Stomach (tissue), 9 donors: ENCODE measurements around the gene EFNA4. TPM values are rescaled to one million over a fixed set of nuclear protein-coding genes. Genes with fewer than 3 reads are reported as not detected.

ENCODE experiments used
- DNase-seq, 2 donors: peaks; one replicate each; pipeline versions ENCODE4 v3.0.0 to v3.0.0-alpha.2; 2013 to 2019
- H3K27ac ChIP-seq, 5 donors: fragments of 200-600 bp in 4 of 5; sonication (generic) in 4 of 5; one replicate each; pipeline ENCODE4 v1.5.1; 2013 to 2019; ENCODE audit warnings: mild to moderate bottlenecking in 1 of 5, moderate library complexity in 1 of 5
- H3K27me3 ChIP-seq, 3 donors: fragments of 200-600 bp; sonication (generic); one replicate each; pipeline ENCODE4 v1.5.1; 2017 to 2019; ENCODE audit warnings: mixed run types in 1 of 3
- H3K36me3 ChIP-seq, 4 donors: fragments of 200-600 bp; sonication (generic); 1 replicate in 3 of 4; 2 replicates in 1 of 4; pipeline ENCODE4 v1.5.1; 2016 to 2019
- H3K4me1 ChIP-seq, 4 donors: fragments of 200-600 bp; sonication (generic); one replicate each; pipeline ENCODE4 v1.5.1; 2016 to 2019
- H3K4me3 ChIP-seq, 4 donors: fragments of 200-600 bp; sonication (generic) in 3 of 4; one replicate each; pipeline ENCODE4 v1.5.1; 2016 to 2019; ENCODE audit warnings: mild to moderate bottlenecking in 1 of 4
- H3K9me3 ChIP-seq, 4 donors: fragments of 200-600 bp; sonication (generic); one replicate each; pipeline ENCODE4 v1.5.1; 2016 to 2019
- CTCF ChIP-seq, 7 experiments: fragments of 450-650 bp in 4 of 7; fragments of 200-600 bp in 3 of 7; sonication (generic) in 3 of 7; IDR thresholded peaks; one replicate each; pipeline ENCODE4 v1.5.1; 2016 to 2019; ENCODE audit warnings: antibody characterized with exemption in 7 of 7, control low read depth in 2 of 7, mild to moderate bottlenecking in 1 of 7
- EP300 ChIP-seq: sonication (generic); formaldehyde crosslinking; IDR thresholded peaks from one replicate; pipeline ENCODE4 v1.6.1; 2017; ENCODE audit warnings: antibody characterized with exemption
- POLR2A ChIP-seq, 4 donors: fragments of 450-650 bp; IDR thresholded peaks; one replicate each; pipeline ENCODE4 v1.6.1; 2016; ENCODE audit warnings: antibody characterized with exemption in 4 of 4, control low read depth in 2 of 4, mild to moderate bottlenecking in 1 of 4, moderate library complexity in 1 of 4
- POLR2AphosphoS5 ChIP-seq, 3 donors: sonication (generic); formaldehyde crosslinking; IDR thresholded peaks; one replicate each; pipeline ENCODE4 v1.6.1; 2016; ENCODE audit warnings: antibody characterized with exemption in 3 of 3
- WGBS, 5 donors: extraction: QIAGEN DNeasy Blood & Tissue Kit in 3 of 5; methylation state at CpG; one replicate each; pipeline versions ENCODE4 v1.1.5 to v1.1.7; 2013 to 2018; 5-methylcytosine and 5-hydroxymethylcytosine counted together
- intact Hi-C: fragments of 100-400 bp; cut with DNase I; formaldehyde crosslinking; loops from one replicate; pipeline ENCODE4 v1.15.1; 2023; ENCODE audit warnings: low total_unique reads
- polyA plus RNA-seq, 3 donors: library from polyadenylated mRNA; stranded (reverse); fragments of 200-250 nt; gene quantifications; one replicate each; pipeline ENCODE4 v1.2.3, GENCODE V29; 2013
- total RNA-seq, 5 donors: library from RNA; depleted of rRNA; stranded (reverse); fragments of >200 nt; gene quantifications; one replicate each; pipeline versions ENCODE4 v1.1.0 to v1.2.3, GENCODE V29; 2014 to 2016
- donor health status: healthy with polysubstance abuse.
- donor health status: Bipolar disorder and iron deficiency.
- donor health status: healthy.

EFNA4 gene
- total and polyA plus RNA-seq, 8 donors, result 3.5 to 13.2 (median 6.2) TPM; not detected in 2

- Histone ChIP-seq H3K27me3 (no peaks in the 10 kb centered on the region), H3K4me3 (no peak overlapping the region), H3K4me1 (peaks cover 0 to 15% (median 5%) of the 10 kb centered on the region in 4 donors), H3K36me3 (peaks cover 0 to 5% (median 0%) of the 10 kb centered on the region in 4 donors), H3K27ac (no peak overlapping the region), H3K9me3 (no peaks in the 10 kb centered on the region)
- WGBS, 5 donors, result 74 to 87% (median 77%) methylated on average over 5 of the region's 5 CpGs
- no peak for TF ChIP-seq CTCF (IDR thresholded peaks at IDR 0.05)
- no peak for DNase-seq
- intact Hi-C loops, result no loop called here
Observed at GRCh38 chr1:155023627-155024026, 39.9 kb upstream of the EFNA4 start.

GRCh38 chr1:155024315-155024714, 39.2 kb upstream of the EFNA4 start:
- Histone ChIP-seq H3K27me3 (no peaks in the 10 kb centered on the region), H3K4me1 (peaks cover 0 to 9% (median 2%) of the 10 kb centered on the region in 4 donors), H3K9me3 (no peaks in the 10 kb centered on the region), H3K27ac (no peak overlapping the region), H3K4me3 (no peak overlapping the region), H3K36me3 (no peaks in the 10 kb centered on the region)
- intact Hi-C loops, result no loop called here
- 90 to 94% (median 92%) methylated on average over 9 of the region's 9 CpGs for WGBS, 5 donors
- TF ChIP-seq POLR2AphosphoS5 (IDR thresholded peaks at IDR 0.05), result no peak
- no peak for TF ChIP-seq CTCF (IDR thresholded peaks at IDR 0.05)
- no peak for TF ChIP-seq EP300
- no peak for TF ChIP-seq POLR2A (IDR thresholded peaks at IDR 0.05)
- no peak for DNase-seq

- Histone ChIP-seq H3K4me3 (no peak overlapping the region), H3K27me3 (no peaks in the 10 kb centered on the region), H3K4me1 (peaks cover 0 to 8% (median 2%) of the 10 kb centered on the region in 4 donors), H3K9me3 (no peaks in the 10 kb centered on the region), H3K27ac (no peak overlapping the region), H3K36me3 (no peaks in the 10 kb centered on the region)
- TF ChIP-seq POLR2A (IDR thresholded peaks at IDR 0.05) (no peak), POLR2AphosphoS5 (IDR thresholded peaks at IDR 0.05) (no peak), EP300 (no peak), CTCF (IDR thresholded peaks at IDR 0.05) (no peak)
- intact Hi-C loops, result no loop called here
- no peak for DNase-seq
- WGBS, 5 donors, result 57 to 66% (median 64%) methylated on average over 2 to 9 of the region's 9 CpGs
Observed at GRCh38 chr1:155026154-155026553, 37.4 kb upstream of the EFNA4 start.

- WGBS, 5 donors, result 87 to 91% (median 89%) methylated on average over 6 of the region's 6 CpGs
- no peak overlapping the region for H3K4me3 ChIP-seq
- no peaks in the 10 kb centered on the region for H3K9me3 ChIP-seq
- no peak for DNase-seq
- peaks cover 0 to 8% (median 2%) of the 10 kb centered on the region in 4 donors for H3K4me1 ChIP-seq
- no peaks in the 10 kb centered on the region for H3K36me3 ChIP-seq
- TF ChIP-seq POLR2AphosphoS5 (IDR thresholded peaks at IDR 0.05), result no peak
- TF ChIP-seq POLR2A (IDR thresholded peaks at IDR 0.05), result no peak
- no peak for TF ChIP-seq EP300
- no peak for TF ChIP-seq CTCF (IDR thresholded peaks at IDR 0.05)
- H3K27ac ChIP-seq, result no peak overlapping the region
- H3K27me3 ChIP-seq, result no peaks in the 10 kb centered on the region
- intact Hi-C loops, result no loop called here
Observed at GRCh38 chr1:155026588-155026987, 37.0 kb upstream of the EFNA4 start.
